H9 (cell line): ENCODE results near the gene TRNP1. TPM values are rescaled to one million over a fixed set of nuclear protein-coding genes. Genes with fewer than 3 reads are reported as not detected.

Experiments used
- DNase-seq: peaks from one replicate; pipeline ENCODE4 v3.0.0-alpha.2; 2017
- H2AFZ ChIP-seq: one replicate; pipeline ENCODE4 v1.6.1; 2013; ENCODE audit warnings: mild to moderate bottlenecking, low read length, control low read depth, moderate library complexity
- H2AK5ac ChIP-seq: 2 replicates; pipeline ENCODE4 v1.6.1; 2013; ENCODE audit warnings: low read length, control low read depth, mixed read lengths; ENCODE audit not compliant: insufficient read length
- H2BK120ac ChIP-seq: one replicate; pipeline ENCODE4 v1.6.1; 2013; ENCODE audit warnings: low read depth, mild to moderate bottlenecking, low read length, control low read depth, inconsistent platforms; ENCODE audit not compliant: poor library complexity, severe bottlenecking
- H2BK12ac ChIP-seq: 2 replicates; pipeline ENCODE4 v1.6.1; 2013; ENCODE audit warnings: low read length, control low read depth, mixed read lengths, low read depth; ENCODE audit not compliant: insufficient read length
- H2BK15ac ChIP-seq: 2 replicates; pipeline ENCODE4 v1.6.1; 2013; ENCODE audit warnings: low read depth, low read length, control low read depth
- H2BK20ac ChIP-seq: one replicate; pipeline ENCODE4 v1.6.1; 2013; ENCODE audit warnings: low read depth, mild to moderate bottlenecking, low read length, control low read depth, inconsistent platforms; ENCODE audit not compliant: poor library complexity, severe bottlenecking
- H2BK5ac ChIP-seq: 2 replicates; pipeline ENCODE4 v1.6.1; 2013; ENCODE audit warnings: low read length, control low read depth, mixed read lengths; ENCODE audit not compliant: insufficient read length
- H3K14ac ChIP-seq: 2 replicates; pipeline ENCODE4 v1.6.1; 2013; ENCODE audit warnings: low read length, control low read depth; ENCODE audit not compliant: insufficient read depth
- H3K18ac ChIP-seq: 2 replicates; pipeline ENCODE4 v1.6.1; 2013; ENCODE audit warnings: low read depth, mild to moderate bottlenecking, mixed read lengths, low read length, control low read depth; ENCODE audit not compliant: insufficient read length
- H3K23ac ChIP-seq: 2 replicates; pipeline ENCODE4 v1.6.1; 2013; ENCODE audit warnings: low read length, control low read depth, mixed read lengths, low read depth; ENCODE audit not compliant: insufficient read length
- H3K23me2 ChIP-seq: 2 replicates; pipeline ENCODE4 v1.6.1; 2013; ENCODE audit warnings: low read depth, mild to moderate bottlenecking, mixed read lengths, low read length, control low read depth; ENCODE audit not compliant: insufficient read length, poor library complexity, severe bottlenecking
- H3K27ac ChIP-seq: 2 replicates; pipeline ENCODE4 v1.5.1; 2013; ENCODE audit warnings: low read length, control low read depth, mixed read lengths, low read depth; ENCODE audit not compliant: insufficient read length
- H3K27me3 ChIP-seq: 2 replicates; pipeline ENCODE4 v1.6.1; 2013; ENCODE audit warnings: low read length, control low read depth, inconsistent platforms; ENCODE audit not compliant: insufficient read depth
- H3K4ac ChIP-seq: 2 replicates; pipeline ENCODE4 v1.6.1; 2013; ENCODE audit warnings: low read depth, mild to moderate bottlenecking, control low read depth, inconsistent platforms, low read length, moderate library complexity
- H3K4me1 ChIP-seq: 2 replicates; pipeline ENCODE4 v1.6.1; 2013; ENCODE audit warnings: low read length, control low read depth, inconsistent platforms; ENCODE audit not compliant: insufficient read depth
- H3K4me2 ChIP-seq: 2 replicates; pipeline ENCODE4 v1.6.1; 2013; ENCODE audit warnings: low read length, control low read depth, mixed read lengths; ENCODE audit not compliant: insufficient read length, insufficient read depth
- H3K56ac ChIP-seq: 2 replicates; pipeline ENCODE4 v1.6.1; 2013; ENCODE audit warnings: low read depth, mild to moderate bottlenecking, mixed read lengths, low read length, control low read depth; ENCODE audit not compliant: insufficient read length
- H3K79me1 ChIP-seq: 2 replicates; pipeline ENCODE4 v1.6.1; 2013; ENCODE audit warnings: low read depth, mild to moderate bottlenecking, moderate library complexity, low read length, control low read depth, inconsistent platforms; ENCODE audit not compliant: insufficient read depth, poor library complexity, severe bottlenecking
- H3K79me2 ChIP-seq: 2 replicates; pipeline ENCODE4 v1.6.1; 2013; ENCODE audit warnings: low read length, control low read depth, inconsistent platforms; ENCODE audit not compliant: insufficient read depth
- H3K9ac ChIP-seq: 2 replicates; pipeline ENCODE4 v1.6.1; 2013; ENCODE audit warnings: low read length, control low read depth, mixed read lengths; ENCODE audit not compliant: insufficient read length; ENCODE audit errors: extremely low read depth
- H3K9me3 ChIP-seq: one replicate; pipeline ENCODE4 v1.6.1; 2013; ENCODE audit warnings: low read depth, low read length, inconsistent platforms; ENCODE audit not compliant: control insufficient read depth
- H3T11ph ChIP-seq: one replicate; pipeline ENCODE4 v1.6.1; 2013; ENCODE audit warnings: mild to moderate bottlenecking, low read length, control low read depth, inconsistent platforms
- H4K20me1 ChIP-seq: one replicate; pipeline ENCODE4 v1.6.1; 2013; ENCODE audit not compliant: control insufficient read depth, insufficient read length, insufficient read depth
- H4K5ac ChIP-seq: 2 replicates; pipeline ENCODE4 v1.6.1; 2013; ENCODE audit warnings: low read depth, mild to moderate bottlenecking, mixed read lengths, low read length, control low read depth; ENCODE audit not compliant: insufficient read length
- H4K8ac ChIP-seq: replicated peaks from 2 replicates; pipeline ENCODE4 v1.6.1; 2013; ENCODE audit warnings: low read length, control low read depth, mixed read lengths, low read depth; ENCODE audit not compliant: insufficient read length
- H4K91ac ChIP-seq: 2 replicates; pipeline ENCODE4 v1.6.1; 2013; ENCODE audit warnings: low read depth, mild to moderate bottlenecking, moderate library complexity, mixed read lengths, low read length, control low read depth; ENCODE audit not compliant: insufficient read length
- H3K27ac Mint-ChIP-seq, 3 experiments: 2 replicates in 2 of 3; 3 replicates in 1 of 3; pipeline ENCODE4 v1.8.0; 2020 to 2021; ENCODE audit warnings: mixed read lengths in 3 of 3, mild to moderate bottlenecking in 1 of 3, moderate library complexity in 1 of 3
- H3K27me3 Mint-ChIP-seq: 2 replicates; pipeline ENCODE4 v1.8.0; 2021; ENCODE audit warnings: low read depth, mild to moderate bottlenecking, moderate library complexity, mixed read lengths
- H3K36me3 Mint-ChIP-seq, 3 experiments: 2 replicates in 2 of 3; 3 replicates in 1 of 3; pipeline ENCODE4 v1.8.0; 2020 to 2021; ENCODE audit warnings: low read depth in 3 of 3, mixed read lengths in 3 of 3; ENCODE audit not compliant: insufficient read depth in 1 of 3
- H3K4me1 Mint-ChIP-seq, 2 experiments: 2 replicates each; pipeline ENCODE4 v1.8.0; 2020; ENCODE audit warnings: mixed read lengths in 2 of 2
- H3K4me3 Mint-ChIP-seq, 2 experiments: 2 replicates in 1 of 2; 3 replicates in 1 of 2; pipeline ENCODE4 v1.8.0; 2020 to 2021; ENCODE audit warnings: mild to moderate bottlenecking in 2 of 2, mixed read lengths in 2 of 2, moderate library complexity in 1 of 2
- H3K9me3 Mint-ChIP-seq, 2 experiments: 2 replicates in 1 of 2; 3 replicates in 1 of 2; pipeline ENCODE4 v1.8.0; 2020; ENCODE audit warnings: mild to moderate bottlenecking in 2 of 2, mixed read lengths in 2 of 2, moderate library complexity in 1 of 2
- CTCF ChIP-seq: fragments of 200-600 bp; sonication (generic); conservative IDR thresholded peaks from 3 replicates; pipeline ENCODE4 v1.8.0; 2021; ENCODE audit warnings: antibody characterized with exemption, mild to moderate bottlenecking
- WGBS: extraction: QIAGEN DNeasy Blood & Tissue Kit; methylation state at CpG from one replicate; pipeline ENCODE4 v1.1.7; 2013; ENCODE audit warnings: missing lambda C conversion rate, low lambda C conversion rate, mixed read lengths; ENCODE audit not compliant: insufficient read length; ENCODE audit errors: extremely low coverage; 5-methylcytosine and 5-hydroxymethylcytosine counted together
- total RNA-seq: library from RNA; stranded (reverse); gene quantifications from 2 replicates; pipeline ENCODE4 v1.2.1, GENCODE V29; 2021

TRNP1 gene
- total RNA-seq, 1 experiment from 2014 or later: 39.0 TPM

GRCh38 chr1:26994787-26995517 is 1.5 kb downstream of the TRNP1 start:
- no peak overlapping the region for H3K56ac ChIP-seq
- no peak overlapping the region for H4K5ac ChIP-seq
- peaks cover 18% of the 10 kb centered on the region for H3K23me2 ChIP-seq
- H3K27ac ChIP-seq: no peak overlapping the region
- H3K4me1 ChIP-seq: peaks cover 20% of the 10 kb centered on the region
- H2BK120ac ChIP-seq: no peak overlapping the region
- peak overlapping the region; percentile 49 to 94 (median 91); a peak in 3 of 7 replicates for H3K27ac Mint-ChIP-seq
- peaks cover 5 to 22% (median 17%) of the 10 kb centered on the region in 3 experiments; a peak in 5 of 7 replicates for H3K36me3 Mint-ChIP-seq
- H3T11ph ChIP-seq: no peak overlapping the region
- H3K4me3 Mint-ChIP-seq: peak overlapping the region; percentile 85 to 95
- H3K79me1 ChIP-seq: no peaks in the 10 kb centered on the region
- no peak overlapping the region for H3K4ac ChIP-seq
- H4K20me1 ChIP-seq: no peaks in the 10 kb centered on the region
- H2AK5ac ChIP-seq: no peak overlapping the region
- peaks cover 26% of the 10 kb centered on the region for H3K27me3 Mint-ChIP-seq
- no peak overlapping the region for H3K23ac ChIP-seq
- no peak overlapping the region for H3K18ac ChIP-seq
- H4K8ac ChIP-seq: no peak overlapping the region
- peaks cover 61 to 66% of the 10 kb centered on the region in 2 experiments for H3K4me1 Mint-ChIP-seq
- no peaks in the 10 kb centered on the region for H3K27me3 ChIP-seq
- no peak overlapping the region for H4K91ac ChIP-seq
- DNase-seq: peak; percentile 47
- H3K9ac ChIP-seq: peak overlapping the region; percentile 57
- H3K9me3 Mint-ChIP-seq: no peaks in the 10 kb centered on the region
- no CpG with 5 or more reads among the region's 15 CpGs for WGBS
- peaks cover 3% of the 10 kb centered on the region; the same call in 1 of the 2 replicates for H3K79me2 ChIP-seq
- no peak overlapping the region for H2BK12ac ChIP-seq
- no peak overlapping the region for H2BK5ac ChIP-seq
- no peak overlapping the region for H2AFZ ChIP-seq
- no peak overlapping the region for H2BK15ac ChIP-seq
- TF ChIP-seq CTCF: peak; percentile 40; the same call in 2 of the 3 replicates
- H3K4me2 ChIP-seq: peak overlapping the region; percentile 60
- H2BK20ac ChIP-seq: no peak overlapping the region
- peak overlapping the region; percentile 37; the same call in 1 of the 2 replicates for H3K14ac ChIP-seq
- H3K9me3 ChIP-seq: no peaks in the 10 kb centered on the region
